ENCODE data around the gene EZH2.

Gene EZH2

GRCh38 chr7:148854983-148855382, 29.1 kb downstream of the EZH2 start:
- no peak for DNase-seq (ENCODE audit: low spot score)

- no peak for DNase-seq (ENCODE audit: low spot score)
Measured at GRCh38 chr7:148852272-148852671, 31.8 kb downstream of the EZH2 start.

GRCh38 chr7:148850564-148850963, 33.5 kb downstream of the EZH2 start:
- no peak for DNase-seq (ENCODE audit: low spot score)

GRCh38 chr7:148849393-148850098, 34.5 kb downstream of the EZH2 start:
- DNase-seq (ENCODE audit: low spot score): no peak

- no peak for DNase-seq (ENCODE audit: low spot score)
Measured at GRCh38 chr7:148847815-148848734, 36.0 kb downstream of the EZH2 start.

GRCh38 chr7:148838905-148839304, 45.2 kb downstream of the EZH2 start:
- DNase-seq (ENCODE audit: low spot score): no peak

GRCh38 chr7:148835854-148836253, 48.2 kb downstream of the EZH2 start:
- no peak for DNase-seq (ENCODE audit: low spot score)

- DNase-seq (ENCODE audit: low spot score): no peak
Measured at GRCh38 chr7:148834605-148835004, 49.5 kb downstream of the EZH2 start.

GRCh38 chr7:148831782-148832181, 52.3 kb downstream of the EZH2 start:
- DNase-seq (ENCODE audit: low spot score): no peak

GRCh38 chr7:148830897-148831692, 53.0 kb downstream of the EZH2 start:
- no peak for DNase-seq (ENCODE audit: low spot score)

- no peak for DNase-seq (ENCODE audit: low spot score)
Measured at GRCh38 chr7:148828965-148829364, 55.1 kb downstream of the EZH2 start.

GRCh38 chr7:148825338-148825737, 58.8 kb downstream of the EZH2 start:
- DNase-seq (ENCODE audit: low spot score): no peak

GRCh38 chr7:148824864-148825263, 59.2 kb downstream of the EZH2 start:
- DNase-seq (ENCODE audit: low spot score): no peak

- DNase-seq (ENCODE audit: low spot score): no peak
Measured at GRCh38 chr7:148821422-148821821, 62.7 kb downstream of the EZH2 start.

GRCh38 chr7:148819697-148820360, 64.3 kb downstream of the EZH2 start:
- DNase-seq (ENCODE audit: low spot score): no peak

GRCh38 chr7:148815612-148816011, 68.5 kb downstream of the EZH2 start:
- DNase-seq (ENCODE audit: low spot score): no peak

- DNase-seq (ENCODE audit: low spot score): no peak
Measured at GRCh38 chr7:148814922-148815559, 69.0 kb downstream of the EZH2 start.

GRCh38 chr7:148813890-148814289, 70.2 kb downstream of the EZH2 start:
- no peak for DNase-seq (ENCODE audit: low spot score)

GRCh38 chr7:148811892-148812291, 72.2 kb downstream of the EZH2 start:
- no peak for DNase-seq (ENCODE audit: low spot score)

- no peak for DNase-seq (ENCODE audit: low spot score)
Measured at GRCh38 chr7:148809856-148810255, 74.2 kb downstream of the EZH2 start.

- DNase-seq (ENCODE audit: low spot score): no peak
Measured at GRCh38 chr7:148807436-148807835, 76.7 kb downstream of the EZH2 start.

All from D341Med (cell line).